ENCODE measurements around the gene KCNK5. TPM values are rescaled to one million over a fixed set of nuclear protein-coding genes. Genes with fewer than 3 reads are reported as not detected.

Gene KCNK5
- total and polyA plus RNA-seq, 2 donors (not counting 3 experiments of a cell fraction or from before 2014, with no cell fraction given), result not detected

DNA sequence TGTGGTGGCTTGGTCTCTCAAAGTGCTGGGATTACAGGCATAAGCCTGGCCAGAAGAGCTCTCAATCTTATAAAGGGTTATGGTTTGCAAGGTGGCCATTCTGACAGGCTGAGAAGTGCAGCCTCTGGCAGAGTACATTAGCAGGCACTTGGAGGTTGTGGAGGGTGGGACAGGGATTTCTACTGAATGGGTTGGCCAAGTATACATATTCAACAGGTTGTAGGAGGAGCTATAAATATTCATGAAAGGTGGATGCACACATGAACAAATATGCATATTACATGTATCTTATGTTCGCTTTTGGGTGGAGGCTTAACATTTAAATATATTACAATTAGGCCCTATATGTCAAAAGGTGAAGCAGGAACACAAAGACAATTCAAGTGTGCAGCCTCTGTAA, 20.0 kb upstream of the KCNK5 start:
- DNase-seq (ENCODE audit: low read depth, low spot score) (no peak), FAIRE-seq (no peak)
- no peaks in the 10 kb centered on the region for H3K79me2 ChIP-seq (ENCODE audit: control insufficient read depth, insufficient read depth, low read length)
- H3K4me2 ChIP-seq (ENCODE audit: insufficient read depth, low read length), result no peak overlapping the region
- no peaks in the 10 kb centered on the region for H3K9me3 ChIP-seq (replicated peaks; ENCODE audit: control insufficient read depth, insufficient read depth, low read length)
- TF ChIP-seq POLR2AphosphoS5 (IDR thresholded peaks at IDR 0.05; ENCODE audit: insufficient read depth, low read depth, low read length), result no peak
- no peak for TF ChIP-seq EZH2 (IDR thresholded peaks at IDR 0.05; ENCODE audit: borderline replicate concordance, low read depth, low read length, severe bottlenecking)
- TF ChIP-seq CTCF (IDR thresholded peaks at IDR 0.05; ENCODE audit: extremely low read depth in 1 of 2, insufficient read depth in 1 of 2, low read depth in 1 of 2, low read length in 2 of 2), result no peak
- TF ChIP-seq MYC (IDR thresholded peaks at IDR 0.05; ENCODE audit: low read depth, low read length), result no peak
- TF ChIP-seq FOS (IDR thresholded peaks at IDR 0.05; ENCODE audit: borderline replicate concordance, insufficient read depth, low read length), result no peak
- TF ChIP-seq JUN (IDR thresholded peaks at IDR 0.05; ENCODE audit: borderline replicate concordance, insufficient read depth, insufficient read length, low read depth), result no peak
- no peak for TF ChIP-seq MAX (IDR thresholded peaks at IDR 0.05; ENCODE audit: insufficient read depth, insufficient read length)
- TF ChIP-seq POLR2A (IDR thresholded peaks at IDR 0.05; ENCODE audit: low read depth, low read length), result no peak
- TF ChIP-seq GATA2 (IDR thresholded peaks at IDR 0.05; ENCODE audit: insufficient read depth, insufficient read length, low read depth, low read length), result no peak
- ChIA-PET POLR2A (no interaction called here), CTCF (no interaction called here)
- no TSS peak for BruUV-seq (replicated peaks)
- no peaks in the 10 kb centered on the region for H3K36me3 ChIP-seq (ENCODE audit: control insufficient read depth in 2 of 2, extremely low read depth in 1 of 2, insufficient read depth in 2 of 2, low read length in 2 of 2)
- no peaks in the 10 kb centered on the region for H4K20me1 ChIP-seq (replicated peaks; ENCODE audit: control insufficient read depth, extremely low read depth, insufficient read depth, low read length)
- H3K27ac ChIP-seq (ENCODE audit: insufficient read depth, low read depth, low read length), result no peak overlapping the region
- no peaks in the 10 kb centered on the region for H3K9me1 ChIP-seq (replicated peaks; ENCODE audit: control insufficient read depth, extremely low read depth, insufficient read depth, low read length)
- intact Hi-C loops (cut with micrococcal nuclease) (no loop called here), dilution Hi-C loops (cut with MboI; ENCODE audit: extremely low pct_ligation_motif_present, low sequenced_read_pairs) (no loop called here)
- H3K4me3 ChIP-seq (replicated peaks in 1 of 3; ENCODE audit: insufficient read depth in 1 of 3, low read depth in 1 of 3, low read length in 3 of 3), result no peak overlapping the region
- no peak overlapping the region for H3K9ac ChIP-seq (replicated peaks; ENCODE audit: extremely low read depth, insufficient read depth, low read length)
- H3K27me3 ChIP-seq (ENCODE audit: control insufficient read depth in 2 of 2, insufficient read depth in 2 of 2, low read length in 2 of 2), result no peaks in the 10 kb centered on the region
- no peaks in the 10 kb centered on the region for H3K4me1 ChIP-seq (ENCODE audit: control insufficient read depth, extremely low read depth, insufficient read depth, low read length)
- H2AFZ ChIP-seq (ENCODE audit: low read depth, low read length), result no peak overlapping the region
